DMS53 (cell line): ENCODE data around the gene DUXA.

Source experiments
- DNase-seq: peaks from one replicate; lab custom pipeline; 2025; lab: John Stamatoyannopoulos, UW

Gene DUXA

GRCh38 chr19:57105976-57106721 is 61.1 kb downstream of the DUXA start:
- no peak for DNase-seq
